Ishikawa (cell line): ENCODE results near the gene PCK1.

Experiments used
- CEBPB ChIP-seq: IDR thresholded peaks from 2 replicates; pipeline ENCODE4 v1.6.1; 2012
- CREB1 ChIP-seq: IDR thresholded peaks from 2 replicates; pipeline ENCODE4 v1.6.1; 2012; ENCODE audit warnings: low read depth
- EGR1 ChIP-seq: IDR thresholded peaks from 2 replicates; pipeline ENCODE4 v1.6.1; 2012
- EP300 ChIP-seq: IDR thresholded peaks from 2 replicates; pipeline ENCODE4 v1.6.1; 2012; ENCODE audit warnings: borderline replicate concordance
- FOXM1 ChIP-seq: IDR thresholded peaks from 2 replicates; pipeline ENCODE4 v1.6.1; 2012; ENCODE audit warnings: low read depth, borderline replicate concordance
- NFIC ChIP-seq: IDR thresholded peaks from 2 replicates; pipeline ENCODE4 v1.6.1; 2012
- RAD21 ChIP-seq: IDR thresholded peaks from 2 replicates; pipeline ENCODE4 v1.6.1; 2012; ENCODE audit warnings: low read depth
- REST ChIP-seq: IDR thresholded peaks from 2 replicates; pipeline ENCODE4 v1.6.1; 2012; ENCODE audit warnings: low read depth, mild to moderate bottlenecking
- TAF1 ChIP-seq: IDR thresholded peaks from 2 replicates; pipeline ENCODE4 v1.6.1; 2012; ENCODE audit warnings: low read depth, mild to moderate bottlenecking
- TCF12 ChIP-seq: IDR thresholded peaks from 2 replicates; pipeline ENCODE4 v1.6.1; 2012; ENCODE audit warnings: low read depth
- TEAD4 ChIP-seq: IDR thresholded peaks from 2 replicates; pipeline ENCODE4 v1.6.1; 2012
- YY1 ChIP-seq: IDR thresholded peaks from 2 replicates; pipeline ENCODE4 v1.6.1; 2012; ENCODE audit warnings: low read depth
- ZBTB7A ChIP-seq: IDR thresholded peaks from 2 replicates; pipeline ENCODE4 v1.6.1; 2012; ENCODE audit warnings: low read depth
- TF ChIP-seq, protein P1 (sequence below): IDR thresholded peaks from 2 replicates; pipeline ENCODE4 v1.6.1; 2012
- TF ChIP-seq, protein P2 (sequence below): IDR thresholded peaks from 2 replicates; pipeline ENCODE4 v1.6.1; 2012

PCK1 gene

DNA sequence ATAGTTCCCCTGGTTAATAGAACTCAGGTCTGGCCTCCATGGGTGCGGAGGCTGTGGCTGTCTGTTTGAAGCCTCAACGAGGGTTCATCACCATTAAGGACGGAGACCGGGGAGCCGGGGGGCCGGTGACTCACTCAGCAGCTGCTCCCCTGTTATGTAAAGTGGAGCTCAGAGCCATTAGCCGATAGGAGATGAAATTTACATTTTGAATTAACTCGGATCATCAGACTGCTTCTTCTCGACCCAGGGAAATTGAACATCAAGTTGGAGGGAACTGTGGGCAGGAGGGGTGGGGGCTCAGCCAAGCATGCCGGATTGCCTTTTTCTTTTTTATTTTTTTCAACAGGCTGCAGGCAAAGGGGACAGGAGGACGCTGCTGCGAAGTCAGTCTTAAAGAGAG lies 12.3 kb downstream of the PCK1 start:
- no peak for TF ChIP-seq TAF1
- no peak for TF ChIP-seq CEBPB
- TF ChIP-seq TEAD4, result no peak
- no peak for TF ChIP-seq CREB1
- TF ChIP-seq, protein P1, sequence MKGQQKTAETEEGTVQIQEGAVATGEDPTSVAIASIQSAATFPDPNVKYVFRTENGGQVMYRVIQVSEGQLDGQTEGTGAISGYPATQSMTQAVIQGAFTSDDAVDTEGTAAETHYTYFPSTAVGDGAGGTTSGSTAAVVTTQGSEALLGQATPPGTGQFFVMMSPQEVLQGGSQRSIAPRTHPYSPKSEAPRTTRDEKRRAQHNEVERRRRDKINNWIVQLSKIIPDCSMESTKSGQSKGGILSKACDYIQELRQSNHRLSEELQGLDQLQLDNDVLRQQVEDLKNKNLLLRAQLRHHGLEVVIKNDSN, result no peak
- TF ChIP-seq EGR1, result no peak
- TF ChIP-seq ZBTB7A, result no peak
- no peak for TF ChIP-seq EP300
- TF ChIP-seq RAD21, result no peak
- no peak for TF ChIP-seq REST
- no peak for TF ChIP-seq FOXM1
- no peak for TF ChIP-seq NFIC
- TF ChIP-seq YY1, result no peak
- TF ChIP-seq, protein P2, sequence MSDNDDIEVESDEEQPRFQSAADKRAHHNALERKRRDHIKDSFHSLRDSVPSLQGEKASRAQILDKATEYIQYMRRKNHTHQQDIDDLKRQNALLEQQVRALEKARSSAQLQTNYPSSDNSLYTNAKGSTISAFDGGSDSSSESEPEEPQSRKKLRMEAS, result no peak

DNA sequence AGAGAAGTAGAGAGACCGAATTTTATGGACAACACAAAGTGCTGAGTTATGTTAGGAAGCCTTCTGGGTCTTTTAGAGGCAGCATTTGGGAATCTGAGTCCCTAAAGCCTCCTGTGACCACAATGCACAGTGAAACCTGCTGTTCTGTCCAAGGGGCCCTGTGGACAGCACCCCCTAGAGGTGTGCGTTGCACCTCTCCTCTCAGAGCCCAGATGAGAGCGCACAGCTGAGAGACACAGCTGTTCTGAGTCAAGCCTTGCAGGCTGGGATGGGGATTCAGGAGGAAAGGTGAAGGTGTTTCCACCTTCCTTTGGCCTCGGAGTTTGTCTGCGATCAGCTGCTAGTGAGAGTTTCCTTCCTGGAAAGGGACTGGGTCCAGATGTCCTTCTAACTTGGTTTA lies 13.0 kb downstream of the PCK1 start:
- TF ChIP-seq EGR1, result no peak
- no peak for TF ChIP-seq CEBPB
- TF ChIP-seq, protein P1, result no peak
- no peak for TF ChIP-seq NFIC
- TF ChIP-seq FOXM1, result no peak
- no peak for TF ChIP-seq EP300
- TF ChIP-seq RAD21, result no peak
- TF ChIP-seq CREB1, result no peak

GRCh38 chr20:57574954-57575353 lies 14.0 kb downstream of the PCK1 start:
- TF ChIP-seq FOXM1 (no peak), YY1 (no peak), TAF1 (no peak), NFIC (no peak), RAD21 (no peak), TCF12 (no peak), CEBPB (no peak), EP300 (no peak), ZBTB7A (no peak), REST (no peak), CREB1 (no peak), EGR1 (no peak)
- TF ChIP-seq, protein P2, result no peak
- TF ChIP-seq, protein P1, result no peak

GRCh38 chr20:57576002-57576401 lies 15.1 kb downstream of the PCK1 start:
- TF ChIP-seq TAF1 (no peak), TCF12 (no peak), NFIC (no peak), CREB1 (no peak), EP300 (no peak), TEAD4 (no peak), FOXM1 (no peak), REST (no peak), RAD21 (no peak), EGR1 (no peak), YY1 (no peak), ZBTB7A (no peak), CEBPB (no peak)
- TF ChIP-seq, protein P1, result no peak
- TF ChIP-seq, protein P2, result no peak
